Measurements from ENCODE around the gene ASIC4. TPM values are rescaled to one million over a fixed set of nuclear protein-coding genes. Genes with fewer than 3 reads are reported as not detected.

The ASIC4 gene
- total and polyA plus RNA-seq, 9 of the 15 experiments (the other 6 are each of a cell fraction or from before 2014, with no cell fraction given): 0.07 to 19.2 (median 4.8) TPM

DNA sequence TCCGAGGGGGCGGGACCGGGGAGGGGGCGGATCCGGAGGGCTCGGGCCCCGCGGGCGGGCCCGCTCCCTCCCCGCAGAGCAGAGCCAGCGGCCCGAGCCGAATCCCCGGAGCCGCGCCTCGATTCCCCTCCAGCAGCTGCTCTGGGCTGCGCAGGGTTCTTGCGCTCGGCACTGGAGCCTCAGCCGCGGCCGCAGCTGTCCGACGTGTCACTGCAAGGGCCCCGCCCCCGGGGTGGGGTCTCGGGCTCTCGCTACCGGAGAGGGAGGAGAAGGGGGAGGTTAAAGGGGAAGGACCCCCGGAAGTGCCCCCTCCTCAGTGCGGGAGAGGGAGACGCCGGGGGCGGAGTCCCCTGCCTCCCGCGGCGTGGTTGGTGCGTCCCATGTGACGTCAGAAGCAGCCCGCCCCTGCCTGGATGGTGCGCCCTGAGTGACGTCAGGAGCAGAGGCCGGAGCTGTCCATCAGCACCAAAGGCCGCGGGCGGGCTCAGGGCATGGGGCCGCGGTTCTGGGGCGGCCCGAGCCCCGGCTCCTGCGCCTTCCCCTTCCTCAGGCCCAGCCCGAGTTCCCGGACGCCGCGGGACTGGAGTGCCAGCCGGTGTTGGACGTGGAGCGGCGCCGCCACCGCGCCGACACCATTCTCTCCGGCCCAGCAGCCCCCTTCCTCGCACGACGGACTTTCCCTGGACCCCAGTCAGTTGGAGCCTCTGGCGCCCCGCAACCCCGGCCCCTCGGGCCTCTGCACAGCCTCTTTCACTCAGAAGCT lies 29.5 kb downstream of the ASIC4 start, which contains the start of the genes CHPF and TMEM198:
Gene CHPF (minus strand): TSS at position 214 of the 763 bp plus-strand sequence. CDS start 271 bp downstream, outside the sequence.
Gene TMEM198 (plus strand): TSS at position 433 of the 763 bp plus-strand sequence. CDS start 700 bp downstream, outside the sequence.
- peaks cover 10% of the 10 kb centered on the region; the same call in 1 of the 2 replicates for H4K20me1 ChIP-seq (replicated peaks; ENCODE audit: control insufficient read depth, insufficient read depth, low read length)
- peak within 1 kb of the TSS; percentile 83 for H3K4me3 ChIP-seq
- CTCF ChIA-PET (ENCODE audit: low intra/inter-chr PET ratio): interaction anchor here (0.7 to 3.8 kb wide), 3 partner anchors 99 to 146 kb away, joined by 3 to 80 read pairs (median 22); no protein-coding TSS in a partner anchor
- H2AFZ ChIP-seq (ENCODE audit: low read depth, low read length): peak within 1 kb of the TSS; percentile 55; the same call in 1 of the 2 replicates
- peak within 1 kb of the TSS; percentile 75 for H3K4me2 ChIP-seq (ENCODE audit: insufficient read depth, low read length)
- H3K27me3 ChIP-seq (ENCODE audit: control insufficient read depth in 2 of 2, insufficient read depth in 2 of 2, low read length in 2 of 2): no peaks in the 10 kb centered on the region
- intact Hi-C loops (cut with micrococcal nuclease): loop anchor here (2.0 to 5.0 kb wide), 3 partner anchors 27 to 183 kb away; partner anchors contain the start of genes OBSL1 and SLC4A3
- H3K27ac ChIP-seq (ENCODE audit: extremely low read depth, low read depth, low read length): peak within 1 kb of the TSS; percentile 74
- BruUV-seq (replicated peaks): no TSS peak
- H3K4me1 ChIP-seq (replicated peaks in 1 of 2; ENCODE audit: control insufficient read depth in 2 of 2, insufficient read depth in 2 of 2, low read length in 2 of 2): peaks cover 0 to 53% of the 10 kb centered on the region in 2 experiments; a peak in 3 of 5 replicates
- in situ Hi-C loops (cut with MboI): loop anchor here (5.0 to 10.0 kb wide), 2 partner anchors 99 to 151 kb away; no protein-coding TSS in a partner anchor
- no peaks in the 10 kb centered on the region for H3K9me3 ChIP-seq (replicated peaks; ENCODE audit: control insufficient read depth, insufficient read depth, low read depth, low read length)
- POLR2A ChIA-PET: no interaction called here
- peak; percentile 90 for FAIRE-seq
- H3K9me1 ChIP-seq (ENCODE audit: control insufficient read depth, insufficient read depth, low read length): no peaks in the 10 kb centered on the region
- ATAC-seq: peak; percentile 89
- peaks cover 17% of the 10 kb centered on the region for H3K79me2 ChIP-seq (ENCODE audit: control insufficient read depth, insufficient read depth, low read length)
- 1% methylated on average over 20 of the region's 75 CpGs for WGBS (ENCODE audit: insufficient coverage, low coverage, missing lambda C conversion rate)
- peak; percentile 92 to 98 (median 94) for DNase-seq (ENCODE audit: extremely low read depth in 1 of 4, low spot score in 3 of 4)
- H3K36me3 ChIP-seq (ENCODE audit: control insufficient read depth, insufficient read depth, low read length): peaks cover 26% of the 10 kb centered on the region; the same call in 2 of the 3 replicates
- peak within 1 kb of the TSS; percentile 64 to 94 for H3K9ac ChIP-seq (ENCODE audit: insufficient read depth in 1 of 2, low read depth in 2 of 2, low read length in 2 of 2)
- TF ChIP-seq EGR1 (conservative IDR thresholded peaks at IDR 0.05) (peak; percentile 53), NRF1 (conservative IDR thresholded peaks at IDR 0.05 in 1 of 2, IDR thresholded peaks at IDR 0.05 in 1 of 2) (peak; percentile 91 to 92), ZBTB12 (CRISPR knock-in tag; IDR thresholded peaks at IDR 0.05) (peak; percentile 91), BCLAF1 (IDR thresholded peaks at IDR 0.05; ENCODE audit: borderline replicate concordance in 1 of 2, control insufficient read depth in 1 of 2, low read depth in 2 of 2, low read length in 1 of 2) (no peak), ZC3H4 (CRISPR knock-in tag; IDR thresholded peaks at IDR 0.05; ENCODE audit: borderline replicate concordance) (no peak)
- TF ChIP-seq, protein P1, sequence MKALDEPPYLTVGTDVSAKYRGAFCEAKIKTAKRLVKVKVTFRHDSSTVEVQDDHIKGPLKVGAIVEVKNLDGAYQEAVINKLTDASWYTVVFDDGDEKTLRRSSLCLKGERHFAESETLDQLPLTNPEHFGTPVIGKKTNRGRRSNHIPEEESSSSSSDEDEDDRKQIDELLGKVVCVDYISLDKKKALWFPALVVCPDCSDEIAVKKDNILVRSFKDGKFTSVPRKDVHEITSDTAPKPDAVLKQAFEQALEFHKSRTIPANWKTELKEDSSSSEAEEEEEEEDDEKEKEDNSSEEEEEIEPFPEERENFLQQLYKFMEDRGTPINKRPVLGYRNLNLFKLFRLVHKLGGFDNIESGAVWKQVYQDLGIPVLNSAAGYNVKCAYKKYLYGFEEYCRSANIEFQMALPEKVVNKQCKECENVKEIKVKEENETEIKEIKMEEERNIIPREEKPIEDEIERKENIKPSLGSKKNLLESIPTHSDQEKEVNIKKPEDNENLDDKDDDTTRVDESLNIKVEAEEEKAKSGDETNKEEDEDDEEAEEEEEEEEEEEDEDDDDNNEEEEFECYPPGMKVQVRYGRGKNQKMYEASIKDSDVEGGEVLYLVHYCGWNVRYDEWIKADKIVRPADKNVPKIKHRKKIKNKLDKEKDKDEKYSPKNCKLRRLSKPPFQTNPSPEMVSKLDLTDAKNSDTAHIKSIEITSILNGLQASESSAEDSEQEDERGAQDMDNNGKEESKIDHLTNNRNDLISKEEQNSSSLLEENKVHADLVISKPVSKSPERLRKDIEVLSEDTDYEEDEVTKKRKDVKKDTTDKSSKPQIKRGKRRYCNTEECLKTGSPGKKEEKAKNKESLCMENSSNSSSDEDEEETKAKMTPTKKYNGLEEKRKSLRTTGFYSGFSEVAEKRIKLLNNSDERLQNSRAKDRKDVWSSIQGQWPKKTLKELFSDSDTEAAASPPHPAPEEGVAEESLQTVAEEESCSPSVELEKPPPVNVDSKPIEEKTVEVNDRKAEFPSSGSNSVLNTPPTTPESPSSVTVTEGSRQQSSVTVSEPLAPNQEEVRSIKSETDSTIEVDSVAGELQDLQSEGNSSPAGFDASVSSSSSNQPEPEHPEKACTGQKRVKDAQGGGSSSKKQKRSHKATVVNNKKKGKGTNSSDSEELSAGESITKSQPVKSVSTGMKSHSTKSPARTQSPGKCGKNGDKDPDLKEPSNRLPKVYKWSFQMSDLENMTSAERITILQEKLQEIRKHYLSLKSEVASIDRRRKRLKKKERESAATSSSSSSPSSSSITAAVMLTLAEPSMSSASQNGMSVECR (CRISPR knock-in tag; IDR thresholded peaks at IDR 0.05): peak; percentile 36

All from K562 (cell line).